Measurements from ENCODE around the gene NDUFAF2.

The NDUFAF2 gene

DNA sequence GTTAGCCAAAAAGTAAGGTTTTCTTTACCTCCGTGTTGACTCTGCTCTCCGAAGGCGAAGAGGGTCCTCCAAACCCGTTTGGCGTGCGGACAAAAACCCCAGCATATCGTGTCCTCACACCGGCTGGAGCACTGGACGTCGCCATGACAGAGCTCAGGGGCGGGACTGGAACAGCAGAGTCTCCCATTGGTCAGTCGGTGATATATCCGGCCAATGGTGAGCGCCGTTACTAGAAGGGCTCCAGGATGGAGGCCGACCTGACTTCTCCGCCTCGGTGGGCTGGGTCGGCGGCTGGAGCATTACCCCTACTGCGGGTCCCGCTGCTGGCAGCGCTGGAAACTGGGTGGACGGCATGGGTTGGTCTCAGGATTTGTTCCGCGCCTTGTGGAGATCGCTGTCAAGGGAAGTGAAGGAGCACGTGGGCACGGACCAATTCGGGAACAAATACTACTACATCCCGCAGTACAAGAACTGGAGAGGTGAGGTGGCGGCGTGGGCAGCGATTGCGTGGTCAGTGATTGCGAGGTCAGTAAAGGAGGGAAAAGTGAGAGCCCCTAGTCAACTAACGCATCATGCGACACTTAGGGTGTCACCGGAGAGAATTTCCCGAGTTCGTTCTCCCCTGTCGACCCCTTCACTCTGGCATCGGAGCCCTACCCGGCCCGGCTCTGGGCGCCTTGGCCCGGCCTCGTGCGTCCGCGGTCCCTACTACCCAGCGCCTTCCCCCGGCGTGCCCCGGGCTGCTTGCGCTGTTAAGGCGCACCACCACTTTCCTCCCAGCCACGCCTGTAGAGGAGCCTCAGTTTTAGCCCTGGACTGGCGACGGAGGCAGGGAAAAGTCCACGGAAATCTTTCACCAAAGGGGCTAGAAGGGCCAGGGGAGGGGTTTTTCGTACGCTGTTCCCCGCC is at the start of gene NDUFAF2, which contains the start of gene ERCC8 (continued):
- TF ChIP-seq, protein P1, sequence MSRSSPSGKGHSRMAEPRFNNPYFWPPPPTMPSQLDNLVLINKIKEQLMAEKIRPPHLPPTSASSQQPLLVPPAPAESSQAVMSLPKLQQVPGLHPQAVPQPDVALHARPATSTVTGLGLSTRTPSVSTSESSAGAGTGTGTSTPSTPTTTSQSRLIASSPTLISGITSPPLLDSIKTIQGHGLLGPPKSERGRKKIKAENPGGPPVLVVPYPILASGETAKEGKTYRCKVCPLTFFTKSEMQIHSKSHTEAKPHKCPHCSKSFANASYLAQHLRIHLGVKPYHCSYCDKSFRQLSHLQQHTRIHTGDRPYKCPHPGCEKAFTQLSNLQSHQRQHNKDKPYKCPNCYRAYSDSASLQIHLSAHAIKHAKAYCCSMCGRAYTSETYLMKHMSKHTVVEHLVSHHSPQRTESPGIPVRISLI (tag by site-specific recombination; IDR thresholded peaks at IDR 0.05), result no peak
- TF ChIP-seq ZNF221 (tag by site-specific recombination; IDR thresholded peaks at IDR 0.05; ENCODE audit: borderline replicate concordance), result no peak
- TF ChIP-seq ZNF121 (tag by site-specific recombination; IDR thresholded peaks at IDR 0.05), result peak; percentile 71; the same call in 1 of the 2 replicates
- peak; percentile 86; the same call in 1 of the 2 replicates for TF ChIP-seq ZNF2 (tag by site-specific recombination; IDR thresholded peaks at IDR 0.05)
- TF ChIP-seq, protein P2, sequence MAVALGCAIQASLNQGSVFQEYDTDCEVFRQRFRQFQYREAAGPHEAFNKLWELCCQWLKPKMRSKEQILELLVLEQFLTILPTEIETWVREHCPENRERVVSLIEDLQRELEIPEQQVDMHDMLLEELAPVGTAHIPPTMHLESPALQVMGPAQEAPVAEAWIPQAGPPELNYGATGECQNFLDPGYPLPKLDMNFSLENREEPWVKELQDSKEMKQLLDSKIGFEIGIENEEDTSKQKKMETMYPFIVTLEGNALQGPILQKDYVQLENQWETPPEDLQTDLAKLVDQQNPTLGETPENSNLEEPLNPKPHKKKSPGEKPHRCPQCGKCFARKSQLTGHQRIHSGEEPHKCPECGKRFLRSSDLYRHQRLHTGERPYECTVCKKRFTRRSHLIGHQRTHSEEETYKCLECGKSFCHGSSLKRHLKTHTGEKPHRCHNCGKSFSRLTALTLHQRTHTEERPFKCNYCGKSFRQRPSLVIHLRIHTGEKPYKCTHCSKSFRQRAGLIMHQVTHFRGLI (tag by site-specific recombination; IDR thresholded peaks at IDR 0.05), result no peak
- TF ChIP-seq, protein P3, sequence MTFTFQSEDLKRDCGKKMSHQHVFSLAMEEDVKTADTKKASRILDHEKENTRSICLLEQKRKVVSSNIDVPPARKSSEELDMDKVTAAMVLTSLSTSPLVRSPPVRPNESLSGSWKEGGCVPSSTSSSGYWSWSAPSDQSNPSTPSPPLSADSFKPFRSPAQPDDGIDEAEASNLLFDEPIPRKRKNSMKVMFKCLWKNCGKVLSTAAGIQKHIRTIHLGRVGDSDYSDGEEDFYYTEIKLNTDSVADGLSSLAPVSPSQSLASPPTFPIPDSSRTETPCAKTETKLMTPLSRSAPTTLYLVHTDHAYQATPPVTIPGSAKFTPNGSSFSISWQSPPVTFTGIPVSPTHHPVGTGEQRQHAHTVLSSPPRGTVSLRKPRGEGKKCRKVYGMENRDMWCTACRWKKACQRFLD (tag by site-specific recombination; IDR thresholded peaks at IDR 0.05), result peak; percentile 71; the same call in 1 of the 2 replicates
- no peak for TF ChIP-seq ZNF624 (tag by site-specific recombination; IDR thresholded peaks at IDR 0.05)
- TF ChIP-seq ZEB2 (tag by site-specific recombination; IDR thresholded peaks at IDR 0.05), result peak; percentile 58; the same call in 1 of the 2 replicates
- TF ChIP-seq OSR2 (tag by site-specific recombination; IDR thresholded peaks at IDR 0.05), result no peak
- TF ChIP-seq KLF7 (tag by site-specific recombination; IDR thresholded peaks at IDR 0.05; ENCODE audit: borderline replicate concordance), result 0 out of 2 replicates have a peak, but pooled peaks have one; percentile 85
- TF ChIP-seq ZNF335 (tag by site-specific recombination; conservative IDR thresholded peaks at IDR 0.05), result peak; percentile 97
- TF ChIP-seq, protein P4, sequence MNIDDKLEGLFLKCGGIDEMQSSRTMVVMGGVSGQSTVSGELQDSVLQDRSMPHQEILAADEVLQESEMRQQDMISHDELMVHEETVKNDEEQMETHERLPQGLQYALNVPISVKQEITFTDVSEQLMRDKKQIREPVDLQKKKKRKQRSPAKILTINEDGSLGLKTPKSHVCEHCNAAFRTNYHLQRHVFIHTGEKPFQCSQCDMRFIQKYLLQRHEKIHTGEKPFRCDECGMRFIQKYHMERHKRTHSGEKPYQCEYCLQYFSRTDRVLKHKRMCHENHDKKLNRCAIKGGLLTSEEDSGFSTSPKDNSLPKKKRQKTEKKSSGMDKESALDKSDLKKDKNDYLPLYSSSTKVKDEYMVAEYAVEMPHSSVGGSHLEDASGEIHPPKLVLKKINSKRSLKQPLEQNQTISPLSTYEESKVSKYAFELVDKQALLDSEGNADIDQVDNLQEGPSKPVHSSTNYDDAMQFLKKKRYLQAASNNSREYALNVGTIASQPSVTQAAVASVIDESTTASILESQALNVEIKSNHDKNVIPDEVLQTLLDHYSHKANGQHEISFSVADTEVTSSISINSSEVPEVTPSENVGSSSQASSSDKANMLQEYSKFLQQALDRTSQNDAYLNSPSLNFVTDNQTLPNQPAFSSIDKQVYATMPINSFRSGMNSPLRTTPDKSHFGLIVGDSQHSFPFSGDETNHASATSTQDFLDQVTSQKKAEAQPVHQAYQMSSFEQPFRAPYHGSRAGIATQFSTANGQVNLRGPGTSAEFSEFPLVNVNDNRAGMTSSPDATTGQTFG (tag by site-specific recombination; IDR thresholded peaks at IDR 0.05; ENCODE audit: borderline replicate concordance), result no peak
- TF ChIP-seq, protein P5, sequence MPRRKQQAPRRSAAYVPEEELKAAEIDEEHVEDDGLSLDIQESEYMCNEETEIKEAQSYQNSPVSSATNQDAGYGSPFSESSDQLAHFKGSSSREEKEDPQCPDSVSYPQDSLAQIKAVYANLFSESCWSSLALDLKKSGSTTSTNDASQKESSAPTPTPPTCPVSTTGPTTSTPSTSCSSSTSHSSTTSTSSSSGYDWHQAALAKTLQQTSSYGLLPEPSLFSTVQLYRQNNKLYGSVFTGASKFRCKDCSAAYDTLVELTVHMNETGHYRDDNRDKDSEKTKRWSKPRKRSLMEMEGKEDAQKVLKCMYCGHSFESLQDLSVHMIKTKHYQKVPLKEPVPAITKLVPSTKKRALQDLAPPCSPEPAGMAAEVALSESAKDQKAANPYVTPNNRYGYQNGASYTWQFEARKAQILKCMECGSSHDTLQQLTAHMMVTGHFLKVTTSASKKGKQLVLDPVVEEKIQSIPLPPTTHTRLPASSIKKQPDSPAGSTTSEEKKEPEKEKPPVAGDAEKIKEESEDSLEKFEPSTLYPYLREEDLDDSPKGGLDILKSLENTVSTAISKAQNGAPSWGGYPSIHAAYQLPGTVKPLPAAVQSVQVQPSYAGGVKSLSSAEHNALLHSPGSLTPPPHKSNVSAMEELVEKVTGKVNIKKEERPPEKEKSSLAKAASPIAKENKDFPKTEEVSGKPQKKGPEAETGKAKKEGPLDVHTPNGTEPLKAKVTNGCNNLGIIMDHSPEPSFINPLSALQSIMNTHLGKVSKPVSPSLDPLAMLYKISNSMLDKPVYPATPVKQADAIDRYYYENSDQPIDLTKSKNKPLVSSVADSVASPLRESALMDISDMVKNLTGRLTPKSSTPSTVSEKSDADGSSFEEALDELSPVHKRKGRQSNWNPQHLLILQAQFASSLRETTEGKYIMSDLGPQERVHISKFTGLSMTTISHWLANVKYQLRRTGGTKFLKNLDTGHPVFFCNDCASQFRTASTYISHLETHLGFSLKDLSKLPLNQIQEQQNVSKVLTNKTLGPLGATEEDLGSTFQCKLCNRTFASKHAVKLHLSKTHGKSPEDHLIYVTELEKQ (tag by site-specific recombination; IDR thresholded peaks at IDR 0.05; ENCODE audit: borderline replicate concordance), result no peak
- TF ChIP-seq ZNF391 (tag by site-specific recombination; IDR thresholded peaks at IDR 0.05; ENCODE audit: borderline replicate concordance, low read depth), result peak; percentile 59; the same call in 1 of the 2 replicates
- TF ChIP-seq, protein P6, sequence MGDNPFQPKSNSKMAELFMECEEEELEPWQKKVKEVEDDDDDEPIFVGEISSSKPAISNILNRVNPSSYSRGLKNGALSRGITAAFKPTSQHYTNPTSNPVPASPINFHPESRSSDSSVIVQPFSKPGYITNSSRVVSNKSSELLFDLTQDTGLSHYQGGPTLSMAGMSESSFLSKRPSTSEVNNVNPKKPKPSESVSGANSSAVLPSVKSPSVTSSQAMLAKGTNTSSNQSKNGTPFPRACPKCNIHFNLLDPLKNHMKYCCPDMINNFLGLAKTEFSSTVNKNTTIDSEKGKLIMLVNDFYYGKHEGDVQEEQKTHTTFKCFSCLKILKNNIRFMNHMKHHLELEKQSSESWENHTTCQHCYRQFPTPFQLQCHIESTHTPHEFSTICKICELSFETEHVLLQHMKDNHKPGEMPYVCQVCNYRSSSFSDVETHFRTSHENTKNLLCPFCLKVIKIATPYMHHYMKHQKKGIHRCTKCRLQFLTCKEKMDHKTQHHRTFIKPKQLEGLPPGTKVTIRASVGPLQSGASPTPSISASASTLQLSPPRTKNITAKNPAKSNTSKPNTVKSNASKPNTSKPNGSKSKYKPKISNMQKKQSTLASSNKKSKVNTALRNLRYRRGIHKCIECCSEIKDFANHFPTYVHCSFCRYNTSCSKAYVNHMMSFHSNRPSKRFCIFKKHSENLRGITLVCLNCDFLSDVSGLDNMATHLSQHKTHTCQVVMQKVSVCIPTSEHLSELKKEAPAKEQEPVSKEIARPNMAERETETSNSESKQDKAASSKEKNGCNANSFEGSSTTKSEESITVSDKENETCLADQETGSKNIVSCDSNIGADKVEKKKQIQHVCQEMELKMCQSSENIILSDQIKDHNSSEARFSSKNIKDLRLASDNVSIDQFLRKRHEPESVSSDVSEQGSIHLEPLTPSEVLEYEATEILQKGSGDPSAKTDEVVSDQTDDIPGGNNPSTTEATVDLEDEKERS (tag by site-specific recombination; IDR thresholded peaks at IDR 0.05), result no peak
- TF ChIP-seq ZFP41 (tag by site-specific recombination; IDR thresholded peaks at IDR 0.05; ENCODE audit: borderline replicate concordance), result no peak
- TF ChIP-seq ZNF202 (tag by site-specific recombination; IDR thresholded peaks at IDR 0.05; ENCODE audit: borderline replicate concordance), result no peak
- TF ChIP-seq, protein P7, sequence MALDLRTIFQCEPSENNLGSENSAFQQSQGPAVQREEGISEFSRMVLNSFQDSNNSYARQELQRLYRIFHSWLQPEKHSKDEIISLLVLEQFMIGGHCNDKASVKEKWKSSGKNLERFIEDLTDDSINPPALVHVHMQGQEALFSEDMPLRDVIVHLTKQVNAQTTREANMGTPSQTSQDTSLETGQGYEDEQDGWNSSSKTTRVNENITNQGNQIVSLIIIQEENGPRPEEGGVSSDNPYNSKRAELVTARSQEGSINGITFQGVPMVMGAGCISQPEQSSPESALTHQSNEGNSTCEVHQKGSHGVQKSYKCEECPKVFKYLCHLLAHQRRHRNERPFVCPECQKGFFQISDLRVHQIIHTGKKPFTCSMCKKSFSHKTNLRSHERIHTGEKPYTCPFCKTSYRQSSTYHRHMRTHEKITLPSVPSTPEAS (tag by site-specific recombination; IDR thresholded peaks at IDR 0.05), result no peak
- TF ChIP-seq ZNF677 (tag by site-specific recombination; IDR thresholded peaks at IDR 0.05), result no peak
- TF ChIP-seq ZNF785 (tag by site-specific recombination; IDR thresholded peaks at IDR 0.05), result no peak
- no peak for TF ChIP-seq ZNF433 (tag by site-specific recombination; IDR thresholded peaks at IDR 0.05; ENCODE audit: low read depth)
- TF ChIP-seq ZNF654 (tag by site-specific recombination; IDR thresholded peaks at IDR 0.05; ENCODE audit: low read depth), result no peak
- no peak for TF ChIP-seq KLF1 (tag by site-specific recombination; IDR thresholded peaks at IDR 0.05)

All from HEK293 (cell line).